Activated naive CD4-positive, alpha-beta T cell treated with anti-CD3 and anti-CD28 coated beads, Interleukin-2, amount 50 U/mL, for 16 hours (primary cell): ENCODE data around the gene PRKD2.
A peak's percentile ranks its signal among the peaks of the same experiment; 100 is the strongest.

Experiments
- DNase-seq: peaks from one replicate; pipeline ENCODE4 v3.0.0-alpha.2; 2020

Gene PRKD2

DNA sequence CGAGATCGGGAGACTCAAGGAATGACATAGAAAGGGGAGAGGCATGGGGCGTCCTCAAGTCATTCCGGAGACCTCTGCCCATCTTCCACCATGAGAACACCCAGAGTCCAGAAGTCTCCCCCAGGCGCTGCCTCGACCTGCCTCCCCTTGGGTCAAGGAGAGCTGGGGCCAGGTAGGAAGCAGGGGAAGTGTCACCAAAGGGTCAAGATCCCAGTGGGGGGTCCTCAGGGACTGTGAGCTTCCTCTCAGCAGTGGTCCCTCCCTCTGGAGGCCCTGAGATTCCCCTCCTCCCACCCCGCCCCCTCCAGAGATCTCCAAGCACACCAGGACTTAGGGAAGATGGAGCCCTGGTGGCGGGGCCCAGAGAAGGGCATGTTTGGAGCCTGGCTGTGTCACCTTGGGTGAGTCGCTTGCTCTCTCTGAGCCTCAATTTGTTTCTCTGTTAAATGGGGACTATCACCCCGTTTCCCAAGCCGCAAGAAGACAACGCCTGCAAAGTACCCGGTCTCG lies 56.9 kb downstream of the PRKD2 start:
- no peak for DNase-seq

DNA sequence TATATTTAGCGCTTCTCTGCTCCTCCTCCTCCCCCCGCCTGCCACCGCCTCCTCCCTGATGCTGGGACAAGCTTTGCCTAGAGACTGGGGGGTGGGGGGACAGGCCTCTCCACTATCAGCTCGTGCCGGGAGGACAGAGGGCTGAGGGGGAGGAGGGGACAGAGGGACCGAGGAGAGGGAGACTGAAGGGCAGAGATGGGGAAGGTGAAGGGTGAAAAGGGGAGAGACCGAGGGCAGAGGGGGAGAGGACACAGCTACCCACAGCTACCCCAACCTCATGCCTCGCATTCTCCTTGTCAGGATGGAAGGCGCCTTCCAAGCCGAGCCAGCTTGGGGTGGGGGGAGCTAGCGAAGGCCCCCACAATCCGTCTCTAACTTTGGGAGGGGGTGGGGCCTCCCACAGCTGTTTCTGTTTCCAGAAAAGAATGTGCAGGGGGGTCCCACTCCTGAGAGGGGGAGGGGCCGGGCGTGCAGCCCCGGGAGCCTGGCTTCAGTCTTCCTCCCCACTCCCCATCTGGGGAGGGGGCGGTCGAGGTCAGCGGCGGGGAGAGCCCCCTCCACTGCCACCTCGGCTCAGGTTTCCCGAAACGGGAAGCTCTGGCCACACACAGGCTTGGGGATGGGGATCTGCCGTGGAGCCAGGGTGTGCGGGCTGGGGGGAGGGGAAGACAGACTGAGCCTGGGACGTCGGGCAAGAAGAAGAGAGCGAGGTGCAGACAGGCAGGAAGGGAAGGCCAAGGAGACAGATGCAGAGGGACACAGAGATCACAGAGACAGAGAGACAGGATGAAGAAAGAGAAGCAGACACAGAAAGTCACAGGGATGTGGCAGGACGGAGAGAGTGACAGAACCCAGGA lies 57.5 kb downstream of the PRKD2 start:
- no peak for DNase-seq

DNA sequence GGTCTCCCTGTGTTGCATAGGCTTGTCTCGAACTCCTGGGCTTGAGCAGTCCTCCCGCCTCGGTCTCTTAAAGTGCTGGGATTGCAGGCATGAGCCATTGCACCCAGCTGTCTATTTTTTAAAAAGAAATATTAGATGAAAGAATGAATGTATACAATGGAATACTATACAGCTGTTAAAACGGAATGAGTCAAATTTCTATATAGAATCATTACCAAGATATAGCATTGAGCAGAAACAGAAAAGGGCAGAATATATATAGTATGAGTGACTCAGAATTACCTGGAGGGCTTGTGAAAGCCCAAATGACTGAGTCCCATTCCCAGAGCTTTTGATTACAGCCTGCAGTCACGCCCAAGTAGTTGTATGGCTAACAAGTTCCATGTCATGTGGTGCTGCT lies 60.4 kb downstream of the PRKD2 start:
- no peak for DNase-seq

DNA sequence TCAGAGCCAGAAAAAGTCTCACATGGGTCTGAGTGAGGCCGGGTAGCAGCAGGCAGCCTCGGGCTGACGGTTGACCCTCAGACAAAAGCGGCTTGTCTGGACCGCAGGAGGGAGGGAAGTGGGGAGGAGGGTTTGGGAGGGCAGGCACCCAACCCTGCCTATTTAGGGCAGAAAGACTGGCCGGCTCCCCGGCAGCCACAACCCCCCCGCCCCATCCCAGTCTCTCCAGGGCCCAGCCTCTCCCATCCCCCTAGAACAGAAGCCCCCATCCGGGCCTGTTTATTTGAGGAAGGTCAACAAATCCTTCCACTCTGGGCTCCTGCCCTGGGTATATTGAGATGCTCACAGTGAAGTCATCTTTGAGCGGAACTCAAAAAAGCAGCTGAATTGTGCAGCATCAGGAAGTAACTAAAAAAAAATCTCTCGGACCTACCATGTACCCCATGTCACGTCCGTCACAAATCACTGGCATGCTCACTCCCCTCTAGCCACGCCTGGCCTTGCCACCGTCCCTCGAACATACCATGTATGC lies 62.2 kb downstream of the PRKD2 start:
- no peak for DNase-seq

DNA sequence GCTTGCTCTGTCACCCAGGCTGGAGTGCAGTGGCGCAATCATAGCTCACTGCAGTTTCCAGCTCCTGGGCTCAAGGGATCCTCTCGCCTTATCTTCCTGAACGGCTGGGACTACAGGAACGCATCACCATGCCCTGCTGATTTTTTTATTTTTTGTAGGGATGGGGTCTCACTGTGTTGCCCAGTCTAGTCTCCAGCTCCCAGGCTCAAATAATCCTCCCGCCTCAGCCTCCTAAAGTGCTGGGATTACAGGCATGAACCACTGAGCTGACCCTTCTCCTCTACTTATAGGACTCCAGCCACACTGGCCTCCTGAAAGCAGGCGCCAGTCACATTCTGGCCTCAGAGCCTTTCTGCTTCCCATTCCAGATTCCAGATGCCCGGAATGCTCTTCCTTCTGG lies 66.5 kb downstream of the PRKD2 start:
- DNase-seq: no peak

DNA sequence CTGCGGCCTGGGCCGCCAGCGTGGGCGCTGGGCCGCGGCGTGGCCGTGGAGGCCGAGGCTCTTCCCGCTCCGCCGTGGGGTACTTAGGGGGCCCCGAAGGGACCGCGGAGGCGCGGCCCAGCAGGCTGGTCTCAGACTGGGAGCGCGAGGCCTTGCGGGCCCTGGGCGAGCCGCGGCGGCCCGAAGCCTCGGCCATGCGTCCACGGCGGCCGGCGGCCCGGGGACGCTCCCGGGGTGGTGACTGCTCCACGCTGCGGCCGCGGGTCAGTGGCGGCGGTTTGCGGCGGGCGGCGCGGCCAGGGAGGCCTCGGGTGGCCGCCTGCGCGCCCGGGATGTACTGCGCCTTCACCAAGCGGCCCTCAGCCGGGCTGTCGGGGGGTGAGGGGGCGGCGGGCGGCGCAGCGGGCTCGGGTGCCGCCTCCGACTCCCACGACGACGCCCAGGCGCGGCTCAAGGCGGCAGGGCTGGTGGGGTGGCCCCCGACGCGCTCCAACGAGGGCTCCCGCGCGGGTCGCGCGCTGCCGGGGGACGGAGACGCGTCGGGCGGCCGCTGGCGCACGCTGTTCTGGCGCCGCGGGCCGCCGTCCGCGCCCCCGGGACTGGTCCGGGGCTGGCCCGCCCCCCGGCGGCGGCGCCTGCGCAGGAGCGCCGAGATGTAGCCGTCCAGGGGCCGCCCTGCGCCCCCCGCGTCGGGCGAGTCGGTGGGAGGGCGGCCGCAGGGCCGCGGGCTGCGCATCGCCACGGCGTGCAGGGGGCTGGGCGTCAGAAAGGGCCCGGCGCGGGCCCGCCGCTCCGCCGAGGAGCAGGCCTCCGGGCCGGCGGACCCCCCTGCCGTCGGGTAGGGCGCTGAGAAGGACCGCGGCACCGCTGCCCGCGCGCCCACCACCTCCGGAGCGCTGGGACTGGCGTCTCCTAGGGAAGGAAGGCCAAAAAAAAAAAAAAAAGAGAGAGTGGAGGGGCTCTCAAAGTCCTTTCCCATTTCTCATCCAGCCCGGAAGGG lies 67.7 kb downstream of the PRKD2 start:
- DNase-seq: no peak

DNA sequence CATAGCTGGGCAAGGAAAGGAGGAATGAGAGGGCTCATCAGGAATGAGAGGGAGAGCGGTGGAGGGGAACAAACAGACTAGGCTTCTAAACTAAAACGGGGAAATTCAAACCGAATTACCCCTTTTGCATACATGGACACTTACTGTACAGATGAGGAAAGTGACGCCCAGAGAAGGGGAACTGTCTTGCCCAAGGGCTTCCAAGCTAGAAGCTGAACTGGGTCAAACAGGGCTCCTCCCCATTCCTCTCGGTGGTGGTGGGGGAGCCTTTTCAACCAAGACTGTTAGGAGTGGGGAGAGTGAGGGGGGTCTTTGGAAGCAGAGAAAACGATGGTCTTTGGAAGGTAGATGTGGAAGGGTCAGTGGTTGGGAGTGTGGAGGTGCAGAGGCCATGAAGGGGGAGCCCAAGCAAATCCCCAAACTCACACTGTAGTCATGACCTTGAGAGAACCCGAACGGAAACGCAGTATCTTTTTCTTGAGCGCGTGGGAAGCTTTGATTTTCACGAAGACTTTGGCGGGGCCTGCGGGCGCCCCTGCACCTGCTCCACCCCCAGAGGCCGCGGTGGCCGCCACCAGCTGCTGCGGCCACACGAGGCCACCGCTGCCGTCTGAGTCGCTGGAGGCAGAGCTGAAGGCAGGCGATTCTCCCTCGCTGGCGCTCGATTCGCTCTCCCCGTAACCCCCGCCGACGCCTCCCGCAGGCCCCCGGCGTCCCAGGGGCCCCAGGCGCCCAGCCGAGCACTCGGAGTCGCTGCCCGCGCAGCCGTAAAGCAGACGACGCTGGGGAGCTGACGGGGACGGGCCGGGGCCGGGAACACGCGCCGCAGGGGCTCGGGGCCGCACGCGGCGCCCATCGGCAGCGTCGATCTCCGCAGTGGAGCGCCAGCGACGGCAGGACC lies 68.6 kb downstream of the PRKD2 start:
- no peak for DNase-seq

DNA sequence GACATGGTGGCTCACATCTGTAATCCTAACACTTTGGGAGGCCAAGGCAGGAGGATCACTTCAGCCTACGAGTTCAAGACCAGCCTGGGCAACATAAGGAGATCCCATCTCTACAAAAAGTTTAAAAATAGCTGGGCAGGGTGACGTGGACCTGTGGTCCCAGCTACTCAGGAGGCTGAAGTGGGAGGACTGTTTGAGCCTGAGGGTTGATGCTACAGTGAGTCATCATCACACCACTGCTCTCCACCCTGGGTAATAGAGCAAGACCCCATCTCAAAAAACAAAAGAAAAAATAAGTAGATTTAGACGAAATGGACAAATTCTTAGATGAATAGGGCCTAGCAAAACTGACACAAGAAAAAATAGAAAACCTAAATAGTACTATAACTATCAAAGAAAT lies 70.5 kb downstream of the PRKD2 start:
- no peak for DNase-seq

DNA sequence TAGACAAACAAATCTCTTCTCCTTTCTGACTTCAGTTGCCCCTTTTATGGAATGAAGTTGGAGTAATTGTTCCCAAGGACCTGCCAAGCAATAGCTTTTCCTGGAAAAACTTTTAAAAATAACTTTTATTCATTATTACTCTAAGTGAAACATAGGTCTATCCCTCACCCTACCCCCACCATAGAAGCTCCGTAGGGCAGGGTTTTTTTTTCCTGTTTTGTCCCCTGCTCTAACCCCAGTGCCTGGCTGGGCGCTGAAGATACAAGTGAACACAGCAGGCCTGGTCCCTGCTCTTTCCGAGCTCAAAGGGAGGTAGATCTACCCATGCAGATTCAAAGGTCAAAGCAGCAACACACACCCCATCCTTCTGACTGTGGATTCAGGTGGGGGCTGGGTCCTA lies 72.2 kb downstream of the PRKD2 start:
- DNase-seq: no peak

DNA sequence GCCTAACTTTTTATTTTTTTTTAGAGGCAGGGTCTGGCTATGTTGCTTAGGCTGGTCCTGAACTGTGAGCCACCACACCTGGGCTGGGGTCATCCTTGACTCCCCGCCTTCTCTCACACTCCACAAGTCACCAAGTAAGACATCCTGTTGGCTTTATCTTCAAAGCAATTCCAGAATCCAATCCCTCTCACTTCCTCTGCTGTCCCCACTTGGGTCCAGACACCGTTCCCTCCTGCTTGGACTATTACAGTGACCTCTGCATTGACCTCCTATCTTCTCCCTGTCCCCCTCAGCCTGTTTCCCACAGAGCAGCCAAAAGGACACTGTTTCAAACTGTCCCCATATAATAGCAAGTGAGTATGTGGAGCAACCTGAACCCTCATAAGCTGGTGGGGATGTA lies 76.3 kb downstream of the PRKD2 start:
- no peak for DNase-seq

DNA sequence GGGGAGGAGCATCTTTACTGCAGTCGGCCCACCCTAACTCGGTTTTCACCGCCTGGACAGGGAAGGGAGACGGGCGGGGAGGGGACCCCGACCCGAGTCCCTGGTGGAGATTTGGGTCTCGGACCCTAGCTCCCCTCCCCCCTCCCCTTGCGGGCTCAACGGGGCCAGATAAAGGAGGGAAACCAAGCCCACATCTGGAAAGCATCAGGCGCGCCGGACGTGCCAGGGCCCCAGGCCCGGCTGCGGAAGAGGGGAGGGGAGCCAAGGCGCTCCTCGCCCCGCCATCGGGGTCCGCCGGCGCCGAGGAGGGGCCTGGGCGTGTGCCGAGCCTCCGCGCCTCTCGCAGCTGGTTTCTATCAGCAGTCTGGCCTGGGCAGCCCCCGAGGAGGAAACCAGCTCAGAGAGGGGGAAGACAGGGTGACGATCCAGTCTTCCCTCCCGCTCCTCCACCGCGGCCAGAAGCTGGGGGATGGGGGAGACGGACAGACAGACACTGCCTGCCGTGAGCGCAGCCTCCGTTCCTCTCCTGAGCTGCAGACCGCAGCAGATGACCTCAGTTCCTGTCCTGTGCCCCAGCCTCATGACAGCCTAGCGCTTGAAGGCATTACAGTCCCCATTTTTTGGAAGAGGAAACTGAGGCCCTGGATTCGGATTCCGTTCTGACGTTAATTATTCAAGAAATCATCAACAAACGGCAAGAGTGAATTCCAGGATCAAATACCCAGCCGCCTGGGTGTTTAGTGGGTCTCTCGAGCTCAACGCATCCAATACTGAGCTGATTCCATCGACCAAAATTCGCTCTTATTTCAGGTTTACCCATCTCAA lies 77.3 kb downstream of the PRKD2 start:
- DNase-seq: no peak

DNA sequence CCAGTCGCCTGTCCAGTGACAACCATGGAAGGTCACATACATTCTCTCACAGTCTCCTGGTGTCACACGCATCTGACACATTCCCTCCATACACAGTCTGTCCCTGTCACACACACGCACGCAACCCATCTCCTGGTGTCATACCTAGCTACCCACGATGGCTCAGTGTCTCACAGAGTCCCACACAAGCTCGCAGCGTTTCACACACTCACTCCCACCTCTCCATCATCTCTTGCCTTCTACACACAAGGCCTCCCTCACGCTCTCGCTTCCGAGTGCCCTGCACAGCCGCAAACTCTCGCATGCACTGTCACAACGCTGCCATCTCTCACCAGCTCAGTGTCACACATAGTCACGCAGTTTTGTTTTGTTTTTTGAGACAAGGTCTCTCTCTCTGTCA lies 79.7 kb downstream of the PRKD2 start:
- DNase-seq: no peak

DNA sequence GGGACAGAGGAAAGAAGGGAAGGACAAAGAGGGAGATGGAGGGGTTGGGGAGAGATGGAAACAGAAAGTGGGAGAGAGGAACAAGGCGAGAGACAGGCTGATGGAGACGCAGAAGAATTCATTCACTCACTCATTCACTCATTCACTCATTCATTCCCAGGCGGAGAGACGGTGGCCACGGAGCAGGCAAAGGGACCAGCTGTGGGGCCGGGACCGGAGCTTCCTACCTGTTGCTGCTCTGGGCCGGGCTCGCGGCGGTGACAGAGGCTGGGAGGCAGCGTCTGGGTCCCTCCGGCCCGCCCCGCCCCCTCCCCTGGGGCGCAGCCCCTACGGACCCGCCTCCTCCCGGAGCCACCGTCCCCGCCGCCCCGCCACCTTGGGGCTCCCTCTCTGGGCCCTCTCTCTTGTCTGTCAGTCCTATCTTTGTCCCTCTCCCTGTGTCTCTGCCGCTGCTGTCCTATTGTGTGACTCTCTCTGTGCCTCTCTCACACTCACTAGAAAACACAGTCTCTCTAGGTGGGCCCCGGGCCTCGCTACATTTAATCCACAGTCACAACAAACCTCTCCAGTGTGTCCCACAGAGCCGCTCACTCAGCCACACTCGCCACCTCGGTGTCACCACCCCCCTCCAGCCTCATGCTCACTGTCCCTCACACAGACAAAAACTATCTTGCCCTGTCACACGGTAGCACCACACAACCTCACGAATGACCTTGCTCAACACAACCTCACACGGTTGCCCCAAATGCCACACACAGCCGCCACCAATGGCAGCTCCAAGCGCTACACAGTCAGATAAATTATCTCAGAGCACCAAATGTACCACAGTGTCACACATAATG lies 80.8 kb downstream of the PRKD2 start, which contains the start of gene GNG8:
TSS of gene GNG8 (minus strand) at position 283 of the 842 bp plus-strand sequence. CDS start 1,520 bp downstream, outside the sequence.
- DNase-seq: no peak

DNA sequence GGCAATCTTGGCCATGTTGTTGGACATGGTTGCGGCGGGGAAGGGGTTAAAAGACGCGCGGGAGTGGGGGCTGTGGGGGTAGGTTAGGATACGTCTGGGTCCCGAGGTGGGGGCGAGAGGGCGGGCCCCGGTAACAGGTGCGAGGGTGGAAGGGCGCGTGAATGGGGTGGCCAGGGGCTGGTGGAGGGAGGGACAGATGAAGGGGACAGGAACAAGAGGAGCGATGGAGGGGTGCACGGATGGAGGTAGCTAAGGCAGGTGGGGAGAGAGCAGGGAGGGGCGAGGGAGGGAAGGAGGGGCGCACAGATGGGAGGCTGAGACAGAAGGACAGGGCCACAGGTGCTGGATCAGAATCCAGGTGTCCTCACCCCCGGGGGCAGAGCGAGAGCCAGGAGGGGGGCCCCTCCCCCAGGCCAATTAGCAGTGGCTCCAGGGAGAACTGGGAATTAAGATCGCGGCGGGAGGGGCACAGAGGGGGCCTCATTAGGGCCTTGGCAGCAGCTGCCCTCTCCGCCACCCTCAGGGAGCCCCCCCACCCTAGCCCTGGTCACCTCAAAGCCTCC lies 82.2 kb downstream of the PRKD2 start:
- no peak for DNase-seq

DNA sequence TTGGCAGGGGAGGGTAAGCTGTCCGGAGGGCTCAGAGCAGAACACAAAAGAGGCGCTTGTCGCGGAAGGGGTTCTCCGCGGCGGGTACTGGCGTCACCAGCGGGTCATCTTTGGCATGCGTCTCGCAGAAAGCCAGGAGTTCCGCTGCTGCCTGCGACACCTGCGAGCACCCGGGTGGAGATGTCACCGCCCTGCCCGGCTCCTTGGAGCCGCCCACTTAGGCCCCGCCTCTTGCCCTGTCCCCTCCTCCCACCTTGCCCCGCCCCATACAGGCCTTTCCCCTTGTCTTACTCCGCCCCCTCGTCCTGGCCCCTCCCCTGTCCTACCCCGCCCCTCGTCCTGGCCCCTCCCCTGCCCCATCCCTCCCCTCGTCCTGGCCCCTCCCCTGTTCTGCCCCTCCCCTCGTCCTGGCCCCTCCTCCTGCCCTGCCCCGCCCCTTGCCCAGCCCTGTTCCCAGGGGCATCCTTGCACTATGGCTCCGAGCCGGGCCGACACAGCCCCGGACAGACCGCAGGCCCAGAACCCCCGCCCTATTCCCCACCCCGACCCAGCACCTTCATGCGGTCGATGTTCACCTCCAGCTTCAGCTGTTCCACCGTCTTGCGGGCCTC lies 82.8 kb downstream of the PRKD2 start:
- DNase-seq: peak; percentile 93

DNA sequence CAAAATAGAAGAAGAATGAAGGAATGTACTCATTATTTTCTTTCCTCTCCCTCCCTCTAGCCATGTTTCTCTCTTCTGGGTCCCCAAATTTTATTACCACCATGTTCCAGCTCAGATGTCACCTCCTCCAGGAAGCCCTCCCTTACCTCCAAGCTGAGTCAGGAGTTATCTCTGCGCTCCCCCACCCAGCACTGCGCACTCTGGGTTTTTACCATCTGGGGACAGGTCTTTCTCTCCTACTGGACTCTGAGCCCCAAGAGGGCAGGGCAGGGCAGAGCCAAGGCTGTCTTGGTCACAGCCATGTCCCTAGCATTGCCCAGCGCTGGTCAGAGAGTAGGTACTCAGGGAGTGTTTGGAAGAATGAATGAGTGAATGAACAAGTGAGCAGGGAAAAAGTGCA lies 83.8 kb downstream of the PRKD2 start:
- no peak for DNase-seq

DNA sequence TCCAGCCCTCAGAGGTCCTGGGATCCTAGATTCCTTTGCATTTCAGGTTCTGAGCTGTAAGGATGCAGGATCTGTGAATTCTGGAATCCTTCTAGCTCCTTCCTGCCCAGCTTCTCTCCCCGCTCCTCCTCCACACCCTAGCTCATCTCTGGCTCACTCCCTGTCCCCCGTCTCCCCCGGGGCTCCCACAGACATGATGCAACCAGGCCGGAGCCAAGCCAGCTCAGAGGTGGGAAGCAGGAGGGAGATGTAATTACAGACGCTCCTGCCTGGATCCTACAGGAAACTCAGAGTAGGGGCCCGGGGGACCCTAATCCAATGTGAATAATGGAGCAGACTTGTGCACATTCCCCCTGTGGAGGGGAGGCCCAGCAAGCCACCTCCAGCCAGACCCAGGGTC lies 85.4 kb downstream of the PRKD2 start:
- no peak for DNase-seq

DNA sequence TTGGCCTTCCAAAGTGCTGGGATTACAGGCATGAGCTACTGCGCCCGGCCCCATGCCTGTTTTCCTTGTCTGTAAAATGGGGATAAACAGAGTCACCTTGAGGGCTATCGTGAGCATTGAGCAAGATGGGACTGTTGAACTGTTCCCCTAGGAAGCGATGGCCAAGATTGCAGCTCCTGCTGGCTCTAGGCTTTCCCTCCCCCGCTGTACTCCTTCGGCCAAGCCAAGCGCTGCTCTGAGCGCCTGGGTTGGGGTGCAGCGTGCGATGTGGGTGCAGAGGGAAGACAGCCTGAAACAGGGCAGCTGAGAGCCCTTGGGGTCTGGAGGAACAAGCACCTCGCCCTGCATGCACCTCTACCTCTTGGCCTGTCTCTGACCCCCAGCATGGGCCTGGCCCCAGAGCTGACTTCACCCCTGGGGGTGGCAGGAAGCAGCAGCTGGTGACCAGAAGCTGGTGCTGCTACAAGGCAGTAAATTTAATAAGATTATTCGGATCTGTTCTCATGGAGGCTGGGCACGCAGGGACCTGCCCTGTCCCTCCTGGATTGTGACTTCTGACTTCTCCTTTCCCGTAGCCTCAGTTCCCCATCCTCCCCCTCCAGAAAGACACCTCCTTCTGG lies 86.2 kb downstream of the PRKD2 start:
- DNase-seq: no peak

DNA sequence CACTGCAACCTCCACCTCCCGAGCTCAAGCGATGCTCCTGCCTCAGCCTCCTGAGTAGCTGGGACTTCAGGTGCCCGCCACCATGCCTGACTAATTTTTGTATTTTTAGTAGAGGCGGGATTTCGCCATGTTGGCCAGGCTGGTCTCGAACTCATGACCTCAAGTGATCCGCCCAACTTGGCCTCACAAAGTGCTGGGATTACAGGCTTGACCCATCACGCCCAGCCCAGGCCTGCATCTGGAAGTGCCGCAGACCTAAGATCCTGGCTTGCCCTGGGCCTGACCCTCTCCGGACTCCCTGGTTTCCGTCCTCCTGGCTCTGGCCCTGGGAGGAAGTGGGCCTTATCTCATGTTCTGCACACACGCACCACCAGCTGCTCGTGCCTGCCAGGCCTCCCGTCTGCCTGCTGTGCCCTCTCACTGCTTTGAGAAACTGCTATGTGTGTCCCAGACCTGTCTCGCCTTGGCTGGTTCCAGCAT lies 87.3 kb downstream of the PRKD2 start:
- no peak for DNase-seq
